ENCODE results near the gene KIF1A.

GRCh38 chr2:240809276-240809675 is 10.7 kb downstream of the KIF1A start:
- TF ChIP-seq CTCF (optimal IDR thresholded peaks at IDR 0.05 in 1 of 3, IDR thresholded peaks at IDR 0.05 in 1 of 3, conservative IDR thresholded peaks at IDR 0.05 in 1 of 3; ENCODE audit: extremely low read depth in 1 of 3, insufficient read depth in 2 of 3, low read length in 3 of 3) (no peak), EZH2 (IDR thresholded peaks at IDR 0.05; ENCODE audit: low read length) (no peak)
